Vagina (tissue), 2 donors: Measurements from ENCODE around the gene ZFYVE16. TPM values are rescaled to one million over a fixed set of nuclear protein-coding genes. Genes with fewer than 3 reads are reported as not detected.
A peak's percentile ranks its signal among the peaks of the same experiment; 100 is the strongest.

Experiments
- DNase-seq, 2 donors: peaks; one replicate each; pipeline ENCODE4 v3.0.0-alpha.2; 2017; ENCODE audit errors: extremely low spot score in 2 of 2
- H3K27ac ChIP-seq: fragments of 200-600 bp; sonication (generic); one replicate; pipeline ENCODE4 v1.5.1; 2019
- H3K27me3 ChIP-seq: fragments of 200-600 bp; sonication (generic); one replicate; pipeline ENCODE4 v1.5.1; 2019
- H3K36me3 ChIP-seq, 2 donors: fragments of 200-600 bp; sonication (generic); one replicate each; pipeline ENCODE4 v1.5.1; 2017 to 2019
- H3K4me1 ChIP-seq: fragments of 200-600 bp; sonication (generic); one replicate; pipeline ENCODE4 v1.5.1; 2019
- H3K4me3 ChIP-seq, 2 donors: fragments of 200-600 bp; sonication (generic); 1 replicate in 1 of 2; 2 replicates in 1 of 2; pipeline ENCODE4 v1.5.1; 2016 to 2019
- H3K9me3 ChIP-seq: fragments of 200-600 bp; sonication (generic); one replicate; pipeline ENCODE4 v1.5.1; 2019
- POLR2A ChIP-seq, 2 donors: fragments of 450-650 bp; IDR thresholded peaks; one replicate each; pipeline ENCODE4 v1.6.1; 2017; ENCODE audit warnings: antibody characterized with exemption in 2 of 2, mild to moderate bottlenecking in 2 of 2, moderate library complexity in 2 of 2
- POLR2AphosphoS5 ChIP-seq, 2 donors: sonication (generic); formaldehyde crosslinking; IDR thresholded peaks; one replicate each; pipeline ENCODE4 v1.9.0; 2017; ENCODE audit warnings: antibody characterized with exemption in 2 of 2, mild to moderate bottlenecking in 2 of 2, low read depth in 1 of 2; ENCODE audit not compliant: insufficient read depth in 1 of 2
- intact Hi-C: fragments of 100-400 bp; cut with DNase I; formaldehyde crosslinking; loops from one replicate; pipeline ENCODE4 v1.15.1; 2023
- total RNA-seq: library from RNA; depleted of rRNA; stranded (reverse); fragments of >200 nt; gene quantifications from one replicate; pipeline ENCODE4 v1.2.3, GENCODE V29; 2016
- TF ChIP-seq, protein P1 (sequence below), 3 experiments: fragments of 450-650 bp in 2 of 3; fragments of 200-600 bp in 1 of 3; sonication (generic) in 1 of 3; IDR thresholded peaks; one replicate each; pipeline ENCODE4 v1.5.1; 2017 to 2019; ENCODE audit warnings: antibody characterized with exemption in 3 of 3, mild to moderate bottlenecking in 2 of 3, moderate library complexity in 2 of 3

Gene ZFYVE16
- total RNA-seq = 28.2 TPM

- peaks cover 28% of the 10 kb centered on the region for H3K4me1 ChIP-seq
- peak; percentile 96 to 97 for DNase-seq
- H3K27me3 ChIP-seq = no peaks in the 10 kb centered on the region
- peak; percentile 13 to 91 for TF ChIP-seq POLR2A (IDR thresholded peaks at IDR 0.05)
- peak; percentile 96 to 99 for TF ChIP-seq POLR2AphosphoS5 (IDR thresholded peaks at IDR 0.05; ENCODE audit: insufficient read depth in 1 of 2, low read depth in 1 of 2)
- TF ChIP-seq, protein P1, sequence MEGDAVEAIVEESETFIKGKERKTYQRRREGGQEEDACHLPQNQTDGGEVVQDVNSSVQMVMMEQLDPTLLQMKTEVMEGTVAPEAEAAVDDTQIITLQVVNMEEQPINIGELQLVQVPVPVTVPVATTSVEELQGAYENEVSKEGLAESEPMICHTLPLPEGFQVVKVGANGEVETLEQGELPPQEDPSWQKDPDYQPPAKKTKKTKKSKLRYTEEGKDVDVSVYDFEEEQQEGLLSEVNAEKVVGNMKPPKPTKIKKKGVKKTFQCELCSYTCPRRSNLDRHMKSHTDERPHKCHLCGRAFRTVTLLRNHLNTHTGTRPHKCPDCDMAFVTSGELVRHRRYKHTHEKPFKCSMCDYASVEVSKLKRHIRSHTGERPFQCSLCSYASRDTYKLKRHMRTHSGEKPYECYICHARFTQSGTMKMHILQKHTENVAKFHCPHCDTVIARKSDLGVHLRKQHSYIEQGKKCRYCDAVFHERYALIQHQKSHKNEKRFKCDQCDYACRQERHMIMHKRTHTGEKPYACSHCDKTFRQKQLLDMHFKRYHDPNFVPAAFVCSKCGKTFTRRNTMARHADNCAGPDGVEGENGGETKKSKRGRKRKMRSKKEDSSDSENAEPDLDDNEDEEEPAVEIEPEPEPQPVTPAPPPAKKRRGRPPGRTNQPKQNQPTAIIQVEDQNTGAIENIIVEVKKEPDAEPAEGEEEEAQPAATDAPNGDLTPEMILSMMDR (IDR thresholded peaks at IDR 0.05) = peak in 1 of 3 experiments; percentile 48
- no peaks in the 10 kb centered on the region for H3K36me3 ChIP-seq
- intact Hi-C loops = loop anchor here (5.0 kb wide), 1 partner anchor 151 kb away; the partner anchor contains the start of gene SERINC5
- H3K9me3 ChIP-seq = no peaks in the 10 kb centered on the region
- H3K27ac ChIP-seq = peak within 1 kb of the TSS; percentile 97
- H3K4me3 ChIP-seq = peak within 1 kb of the TSS; percentile 72 to 86
These were observed at the start of gene ZFYVE16 for GRCh38 chr5:80407735-80408483. TSS of gene ZFYVE16 (plus strand) at chr5:80408064. CDS start at chr5:80434148, 26,084 bp downstream.

- H3K4me3 ChIP-seq = no peak overlapping the region
- H3K36me3 ChIP-seq = no peaks in the 10 kb centered on the region
- TF ChIP-seq, protein P1 (IDR thresholded peaks at IDR 0.05) = no peak
- TF ChIP-seq POLR2A (IDR thresholded peaks at IDR 0.05) = no peak
- no peak for TF ChIP-seq POLR2AphosphoS5 (IDR thresholded peaks at IDR 0.05; ENCODE audit: insufficient read depth in 1 of 2, low read depth in 1 of 2)
- DNase-seq = no peak
- no peak overlapping the region for H3K27ac ChIP-seq
- no peaks in the 10 kb centered on the region for H3K4me1 ChIP-seq
- no peaks in the 10 kb centered on the region for H3K27me3 ChIP-seq
- no peaks in the 10 kb centered on the region for H3K9me3 ChIP-seq
- intact Hi-C loops = no loop called here
These were observed 46.9 kb upstream of the ZFYVE16 start for GRCh38 chr5:80360914-80361444.

DNA sequence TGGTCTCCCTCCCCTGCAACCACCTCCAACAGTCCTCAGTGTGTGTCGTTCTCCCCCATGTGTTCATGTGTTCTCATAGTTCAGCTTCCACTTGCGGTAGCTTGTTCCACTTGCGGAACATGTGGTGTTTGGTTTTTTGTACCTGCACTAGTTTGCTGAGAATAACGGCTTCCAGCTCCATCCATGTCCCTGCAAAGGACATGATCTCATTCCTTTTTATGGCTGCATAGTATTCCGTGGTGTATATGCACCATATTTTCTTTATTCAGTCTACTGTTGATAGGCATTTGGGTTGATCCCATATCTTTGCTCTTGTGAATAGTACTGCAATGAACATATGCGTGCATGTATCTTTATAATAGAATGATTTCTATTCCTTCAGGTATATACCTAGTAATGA is 43.0 kb upstream of the ZFYVE16 start:
- Histone ChIP-seq H3K27ac (no peak overlapping the region), H3K27me3 (no peaks in the 10 kb centered on the region), H3K36me3 (no peaks in the 10 kb centered on the region), H3K4me3 (no peak overlapping the region), H3K4me1 (peaks cover 8% of the 10 kb centered on the region), H3K9me3 (no peaks in the 10 kb centered on the region)
- TF ChIP-seq POLR2AphosphoS5 (IDR thresholded peaks at IDR 0.05; ENCODE audit: insufficient read depth in 1 of 2, low read depth in 1 of 2) (no peak), POLR2A (IDR thresholded peaks at IDR 0.05) (no peak)
- TF ChIP-seq, protein P1 (IDR thresholded peaks at IDR 0.05) = no peak
- intact Hi-C loops = no loop called here
- no peak for DNase-seq

DNA sequence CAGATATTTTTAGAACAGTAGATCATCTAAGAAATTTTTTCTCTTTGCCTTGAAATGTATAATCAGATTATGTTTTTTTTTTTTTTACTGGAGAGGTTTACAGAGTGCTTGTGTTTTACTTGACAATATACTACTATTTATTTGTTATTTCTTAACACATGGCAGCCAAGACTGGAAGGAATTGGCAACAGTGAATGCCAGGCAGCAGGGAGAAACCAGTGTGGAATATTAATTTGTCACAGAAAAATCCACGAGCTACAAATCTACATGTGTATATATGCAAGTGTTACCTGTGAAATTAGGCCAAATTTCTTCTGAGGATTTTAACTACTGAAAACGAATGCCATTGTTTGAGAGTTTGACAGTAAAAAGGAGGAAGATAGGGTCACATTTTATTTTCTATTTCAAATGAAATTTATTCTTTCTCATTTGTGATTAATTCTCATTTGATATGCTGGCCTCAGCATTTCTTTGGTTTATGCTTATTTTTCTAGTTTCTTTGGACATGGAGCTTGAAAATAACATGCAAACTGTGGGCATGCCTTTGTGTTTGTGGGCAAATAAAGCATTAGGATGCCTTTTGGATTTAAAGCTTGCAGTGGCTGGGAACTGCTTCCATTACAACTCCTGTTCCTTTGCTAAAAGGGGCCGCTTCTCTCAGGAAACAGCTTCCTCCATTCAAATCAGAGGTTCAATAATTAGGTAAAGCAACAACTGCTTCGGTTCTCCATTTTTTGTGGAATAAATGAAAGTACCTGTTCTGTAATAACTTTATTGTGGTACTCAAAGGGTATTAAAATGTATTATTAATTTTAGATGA is 39.0 kb upstream of the ZFYVE16 start:
- H3K4me3 ChIP-seq = no peak overlapping the region
- intact Hi-C loops = no loop called here
- no peaks in the 10 kb centered on the region for H3K27me3 ChIP-seq
- H3K4me1 ChIP-seq = peaks cover 8% of the 10 kb centered on the region
- DNase-seq = no peak
- TF ChIP-seq POLR2A (IDR thresholded peaks at IDR 0.05) (no peak), POLR2AphosphoS5 (IDR thresholded peaks at IDR 0.05; ENCODE audit: insufficient read depth in 1 of 2, low read depth in 1 of 2) (no peak)
- TF ChIP-seq, protein P1 (IDR thresholded peaks at IDR 0.05) = no peak
- H3K27ac ChIP-seq = no peak overlapping the region
- no peaks in the 10 kb centered on the region for H3K36me3 ChIP-seq
- H3K9me3 ChIP-seq = no peaks in the 10 kb centered on the region
